SK-N-SH treated with all-trans-retinoic acid at 6 μM for 48 hours (cell line): ENCODE measurements around the gene DTNA.

ENCODE experiments used
- ATAC-seq: fragments of 200-7000 bp; cut with Tn5 transposase; 3 replicates; pipeline ENCODE4 v1.9.1; 2020; ENCODE audit warnings: mild to moderate bottlenecking, moderate library complexity
- ARNTL ChIP-seq: fragments of 450-650 bp; formaldehyde crosslinking; IDR thresholded peaks from 2 replicates; pipeline ENCODE4 v1.5.0; 2020; ENCODE audit warnings: low read depth, mild to moderate bottlenecking, moderate library complexity, borderline replicate concordance
- BACH2 ChIP-seq: fragments of 250-450 bp; sonication (Bioruptor Pico); IDR thresholded peaks from 2 replicates; pipeline ENCODE4 v1.9.0; 2021; ENCODE audit warnings: mild to moderate bottlenecking, borderline replicate concordance
- CSDC2 ChIP-seq: fragments of 250-450 bp; sonication (Bioruptor Pico); IDR thresholded peaks from 2 replicates; pipeline ENCODE4 v1.5.0; 2020; ENCODE audit warnings: mild to moderate bottlenecking, moderate library complexity
- ESRRG ChIP-seq: fragments of 250-450 bp; sonication (Bioruptor Pico); IDR thresholded peaks from 2 replicates; pipeline ENCODE4 v1.6.1; 2021; ENCODE audit warnings: mild to moderate bottlenecking
- GLIS3 ChIP-seq: fragments of 250-450 bp; sonication (Bioruptor Pico); IDR thresholded peaks from 2 replicates; pipeline ENCODE4 v1.5.0; 2020; ENCODE audit warnings: mild to moderate bottlenecking, moderate library complexity
- ISL1 ChIP-seq: fragments of 250-450 bp; sonication (Bioruptor Pico); IDR thresholded peaks from 2 replicates; pipeline ENCODE4 v2.1.2; 2022; ENCODE audit warnings: mild to moderate bottlenecking, moderate library complexity
- PPARA ChIP-seq: fragments of 250-450 bp; sonication (Bioruptor Pico); IDR thresholded peaks from 2 replicates; pipeline ENCODE4 v1.5.0; 2020; ENCODE audit warnings: mild to moderate bottlenecking, borderline replicate concordance
- RARB ChIP-seq: fragments of 250-450 bp; sonication (Bioruptor Pico); IDR thresholded peaks from 2 replicates; pipeline ENCODE4 v1.8.0; 2021; ENCODE audit warnings: mild to moderate bottlenecking, moderate library complexity
- SNAI2 ChIP-seq: fragments of 250-450 bp; sonication (Bioruptor Pico); IDR thresholded peaks from 2 replicates; pipeline ENCODE4 v1.5.0; 2020; ENCODE audit warnings: mild to moderate bottlenecking, moderate library complexity
- TCF4 ChIP-seq: fragments of 250-450 bp; sonication (Bioruptor Pico); IDR thresholded peaks from 2 replicates; pipeline ENCODE4 v1.8.0; 2021; ENCODE audit warnings: mild to moderate bottlenecking, moderate library complexity, borderline replicate concordance
- TOX ChIP-seq: fragments of 250-450 bp; sonication (Bioruptor Pico); IDR thresholded peaks from 2 replicates; pipeline ENCODE4 v1.8.0; 2021; ENCODE audit warnings: mild to moderate bottlenecking, moderate library complexity, borderline replicate concordance
- ZC3H10 ChIP-seq: fragments of 250-450 bp; sonication (Bioruptor Pico); IDR thresholded peaks from 2 replicates; pipeline ENCODE4 v1.5.1; 2021; ENCODE audit warnings: mild to moderate bottlenecking, moderate library complexity
- ZFP3 ChIP-seq: fragments of 250-450 bp; sonication (Bioruptor Pico); IDR thresholded peaks from 2 replicates; pipeline ENCODE4 v1.5.0; 2020; ENCODE audit warnings: mild to moderate bottlenecking, moderate library complexity
- ZFP30 ChIP-seq: fragments of 450-650 bp; formaldehyde crosslinking; IDR thresholded peaks from 2 replicates; pipeline ENCODE4 v1.5.0; 2022; ENCODE audit warnings: mild to moderate bottlenecking, moderate library complexity
- ZNF565 ChIP-seq: fragments of 450-650 bp; formaldehyde crosslinking; conservative IDR thresholded peaks from 2 replicates; pipeline ENCODE4 v1.5.0; 2020; ENCODE audit warnings: low read depth, mild to moderate bottlenecking, moderate library complexity
- ZNF8 ChIP-seq: fragments of 450-650 bp; formaldehyde crosslinking; IDR thresholded peaks from 2 replicates; pipeline ENCODE4 v1.5.0; 2020; ENCODE audit warnings: mild to moderate bottlenecking, moderate library complexity
- TF ChIP-seq, protein P1 (sequence below): fragments of 250-450 bp; sonication (Bioruptor Pico); IDR thresholded peaks from 2 replicates; pipeline ENCODE4 v1.5.0; 2020; ENCODE audit warnings: mild to moderate bottlenecking, moderate library complexity
- TF ChIP-seq, protein P2 (sequence below): fragments of 250-450 bp; sonication (Bioruptor Pico); IDR thresholded peaks from 2 replicates; pipeline ENCODE4 v1.8.0; 2020; ENCODE audit warnings: mild to moderate bottlenecking, moderate library complexity, borderline replicate concordance
- TF ChIP-seq, protein P3 (sequence below): fragments of 250-450 bp; sonication (Bioruptor Pico); IDR thresholded peaks from 2 replicates; pipeline ENCODE4 v1.5.1; 2020; ENCODE audit warnings: low read depth, mild to moderate bottlenecking, moderate library complexity
- TF ChIP-seq, protein P4 (sequence below): fragments of 250-450 bp; sonication (Bioruptor Pico); IDR thresholded peaks from 2 replicates; pipeline ENCODE4 v1.8.0; 2021; ENCODE audit warnings: low read depth, mild to moderate bottlenecking, moderate library complexity, borderline replicate concordance

Gene DTNA

DNA sequence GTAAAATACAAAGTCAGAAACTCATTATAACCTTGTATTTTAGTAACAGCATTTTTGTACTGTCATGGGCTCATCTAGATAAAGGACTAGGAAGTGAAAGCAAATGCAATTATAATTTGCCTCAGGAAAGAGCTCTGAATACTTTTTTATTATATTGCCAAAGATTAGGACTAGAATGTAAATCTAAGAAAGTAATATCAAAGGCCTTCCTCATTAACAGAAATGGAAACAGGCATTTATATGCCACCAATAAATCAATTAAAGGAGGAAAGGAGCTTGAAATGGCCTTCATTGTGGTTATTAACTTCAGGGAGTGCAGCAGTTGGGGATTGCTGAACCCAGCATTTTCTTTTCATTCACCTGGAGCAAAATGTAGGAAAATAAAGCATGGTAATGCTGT lies 39.6 kb downstream of the DTNA start:
- TF ChIP-seq, protein P1, sequence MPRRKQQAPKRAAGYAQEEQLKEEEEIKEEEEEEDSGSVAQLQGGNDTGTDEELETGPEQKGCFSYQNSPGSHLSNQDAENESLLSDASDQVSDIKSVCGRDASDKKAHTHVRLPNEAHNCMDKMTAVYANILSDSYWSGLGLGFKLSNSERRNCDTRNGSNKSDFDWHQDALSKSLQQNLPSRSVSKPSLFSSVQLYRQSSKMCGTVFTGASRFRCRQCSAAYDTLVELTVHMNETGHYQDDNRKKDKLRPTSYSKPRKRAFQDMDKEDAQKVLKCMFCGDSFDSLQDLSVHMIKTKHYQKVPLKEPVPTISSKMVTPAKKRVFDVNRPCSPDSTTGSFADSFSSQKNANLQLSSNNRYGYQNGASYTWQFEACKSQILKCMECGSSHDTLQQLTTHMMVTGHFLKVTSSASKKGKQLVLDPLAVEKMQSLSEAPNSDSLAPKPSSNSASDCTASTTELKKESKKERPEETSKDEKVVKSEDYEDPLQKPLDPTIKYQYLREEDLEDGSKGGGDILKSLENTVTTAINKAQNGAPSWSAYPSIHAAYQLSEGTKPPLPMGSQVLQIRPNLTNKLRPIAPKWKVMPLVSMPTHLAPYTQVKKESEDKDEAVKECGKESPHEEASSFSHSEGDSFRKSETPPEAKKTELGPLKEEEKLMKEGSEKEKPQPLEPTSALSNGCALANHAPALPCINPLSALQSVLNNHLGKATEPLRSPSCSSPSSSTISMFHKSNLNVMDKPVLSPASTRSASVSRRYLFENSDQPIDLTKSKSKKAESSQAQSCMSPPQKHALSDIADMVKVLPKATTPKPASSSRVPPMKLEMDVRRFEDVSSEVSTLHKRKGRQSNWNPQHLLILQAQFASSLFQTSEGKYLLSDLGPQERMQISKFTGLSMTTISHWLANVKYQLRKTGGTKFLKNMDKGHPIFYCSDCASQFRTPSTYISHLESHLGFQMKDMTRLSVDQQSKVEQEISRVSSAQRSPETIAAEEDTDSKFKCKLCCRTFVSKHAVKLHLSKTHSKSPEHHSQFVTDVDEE (CRISPR knock-in tag): no peak
- TF ChIP-seq, protein P2, sequence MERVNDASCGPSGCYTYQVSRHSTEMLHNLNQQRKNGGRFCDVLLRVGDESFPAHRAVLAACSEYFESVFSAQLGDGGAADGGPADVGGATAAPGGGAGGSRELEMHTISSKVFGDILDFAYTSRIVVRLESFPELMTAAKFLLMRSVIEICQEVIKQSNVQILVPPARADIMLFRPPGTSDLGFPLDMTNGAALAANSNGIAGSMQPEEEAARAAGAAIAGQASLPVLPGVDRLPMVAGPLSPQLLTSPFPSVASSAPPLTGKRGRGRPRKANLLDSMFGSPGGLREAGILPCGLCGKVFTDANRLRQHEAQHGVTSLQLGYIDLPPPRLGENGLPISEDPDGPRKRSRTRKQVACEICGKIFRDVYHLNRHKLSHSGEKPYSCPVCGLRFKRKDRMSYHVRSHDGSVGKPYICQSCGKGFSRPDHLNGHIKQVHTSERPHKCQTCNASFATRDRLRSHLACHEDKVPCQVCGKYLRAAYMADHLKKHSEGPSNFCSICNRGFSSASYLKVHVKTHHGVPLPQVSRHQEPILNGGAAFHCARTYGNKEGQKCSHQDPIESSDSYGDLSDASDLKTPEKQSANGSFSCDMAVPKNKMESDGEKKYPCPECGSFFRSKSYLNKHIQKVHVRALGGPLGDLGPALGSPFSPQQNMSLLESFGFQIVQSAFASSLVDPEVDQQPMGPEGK (CRISPR knock-in tag): no peak
- no peak for TF ChIP-seq ZNF8
- TF ChIP-seq ZFP3 (CRISPR knock-in tag): no peak
- TF ChIP-seq TOX (CRISPR knock-in tag): no peak
- no peak for TF ChIP-seq ARNTL
- no peak for TF ChIP-seq BACH2 (CRISPR knock-in tag)
- TF ChIP-seq TCF4: no peak
- TF ChIP-seq ZNF565: no peak
- no peak for TF ChIP-seq ZC3H10
- TF ChIP-seq SNAI2 (CRISPR knock-in tag): no peak
- ATAC-seq: no peak

DNA sequence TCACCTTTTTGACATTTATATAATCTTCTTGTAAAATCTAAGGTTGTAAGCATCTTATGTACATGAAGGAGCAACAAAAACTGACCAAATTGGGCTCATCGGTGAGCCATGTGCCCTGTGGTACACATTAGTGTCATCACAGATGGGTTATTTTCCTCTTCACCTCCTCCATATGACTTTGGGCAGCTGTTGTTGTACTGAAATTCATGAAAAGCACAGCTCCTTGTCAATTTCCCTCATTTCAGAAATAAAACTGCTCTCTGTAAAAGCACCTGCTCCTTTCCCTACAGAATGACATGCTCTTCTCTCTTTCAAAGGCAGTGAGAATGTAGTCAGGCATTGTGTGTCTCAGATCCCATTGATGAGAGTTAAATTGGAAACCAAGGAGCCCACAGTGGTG lies 42.0 kb downstream of the DTNA start:
- TF ChIP-seq ISL1 (CRISPR knock-in tag): no peak
- no peak for TF ChIP-seq ZFP30 (CRISPR knock-in tag)
- TF ChIP-seq ZNF565: no peak
- TF ChIP-seq, protein P2 (CRISPR knock-in tag): no peak
- no peak for ATAC-seq

DNA sequence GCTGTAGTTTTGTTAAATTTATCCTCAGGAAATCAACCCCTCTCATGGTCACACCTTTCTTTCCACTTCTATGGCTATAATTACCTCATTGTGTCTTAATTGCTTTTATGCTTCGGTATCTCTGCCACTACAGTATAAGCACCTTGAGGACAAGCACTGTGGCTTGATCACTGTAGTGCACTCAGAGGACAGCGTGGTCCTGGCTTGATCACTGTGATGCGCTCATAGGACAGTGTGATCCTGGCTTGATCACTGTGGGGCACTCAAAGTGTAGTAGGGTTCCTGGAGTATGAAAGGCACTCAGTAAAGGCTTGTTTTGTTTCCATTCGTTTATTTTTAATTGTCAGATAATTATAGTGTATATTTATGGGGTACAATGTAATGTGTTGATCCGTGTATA lies 44.2 kb downstream of the DTNA start:
- no peak for TF ChIP-seq ESRRG (CRISPR knock-in tag)
- TF ChIP-seq RARB (CRISPR knock-in tag): no peak
- no peak for TF ChIP-seq ZNF8
- TF ChIP-seq ZNF565: no peak
- no peak for TF ChIP-seq ZFP3 (CRISPR knock-in tag)
- no peak for TF ChIP-seq CSDC2 (CRISPR knock-in tag)
- TF ChIP-seq, protein P2 (CRISPR knock-in tag): no peak
- TF ChIP-seq, all 23 proteins: peak for 0
- no peak for ATAC-seq

DNA sequence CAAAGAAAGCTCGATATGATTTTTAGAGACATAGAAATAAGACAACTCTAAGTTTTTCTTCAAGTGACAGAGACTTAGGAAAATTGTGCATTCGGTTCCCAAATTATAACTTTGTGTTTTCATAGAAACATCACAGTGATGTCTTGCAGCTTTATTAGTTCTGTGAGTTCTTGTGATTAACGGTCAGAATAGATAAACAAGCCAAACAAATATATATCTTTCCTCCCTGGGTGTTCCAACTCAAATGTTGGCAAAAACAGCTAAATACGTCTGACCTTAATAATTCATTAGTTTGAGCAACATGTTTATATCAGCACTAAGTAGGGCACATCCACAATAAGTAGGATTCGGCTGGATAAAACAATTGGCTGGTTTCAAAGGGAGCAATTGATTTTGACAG lies 47.6 kb downstream of the DTNA start:
- no peak for TF ChIP-seq SNAI2 (CRISPR knock-in tag)
- TF ChIP-seq ZNF8: no peak
- TF ChIP-seq ESRRG (CRISPR knock-in tag): no peak
- TF ChIP-seq CSDC2 (CRISPR knock-in tag): no peak
- TF ChIP-seq GLIS3: no peak
- no peak for TF ChIP-seq TCF4
- TF ChIP-seq PPARA (CRISPR knock-in tag): no peak
- TF ChIP-seq ZC3H10: no peak
- no peak for TF ChIP-seq ZNF565
- TF ChIP-seq, protein P3, sequence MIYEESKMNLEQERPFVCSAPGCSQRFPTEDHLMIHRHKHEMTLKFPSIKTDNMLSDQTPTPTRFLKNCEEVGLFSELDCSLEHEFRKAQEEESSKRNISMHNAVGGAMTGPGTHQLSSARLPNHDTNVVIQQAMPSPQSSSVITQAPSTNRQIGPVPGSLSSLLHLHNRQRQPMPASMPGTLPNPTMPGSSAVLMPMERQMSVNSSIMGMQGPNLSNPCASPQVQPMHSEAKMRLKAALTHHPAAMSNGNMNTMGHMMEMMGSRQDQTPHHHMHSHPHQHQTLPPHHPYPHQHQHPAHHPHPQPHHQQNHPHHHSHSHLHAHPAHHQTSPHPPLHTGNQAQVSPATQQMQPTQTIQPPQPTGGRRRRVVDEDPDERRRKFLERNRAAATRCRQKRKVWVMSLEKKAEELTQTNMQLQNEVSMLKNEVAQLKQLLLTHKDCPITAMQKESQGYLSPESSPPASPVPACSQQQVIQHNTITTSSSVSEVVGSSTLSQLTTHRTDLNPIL: no peak
- no peak for TF ChIP-seq ARNTL
- TF ChIP-seq, protein P1 (CRISPR knock-in tag): no peak
- TF ChIP-seq, protein P4, sequence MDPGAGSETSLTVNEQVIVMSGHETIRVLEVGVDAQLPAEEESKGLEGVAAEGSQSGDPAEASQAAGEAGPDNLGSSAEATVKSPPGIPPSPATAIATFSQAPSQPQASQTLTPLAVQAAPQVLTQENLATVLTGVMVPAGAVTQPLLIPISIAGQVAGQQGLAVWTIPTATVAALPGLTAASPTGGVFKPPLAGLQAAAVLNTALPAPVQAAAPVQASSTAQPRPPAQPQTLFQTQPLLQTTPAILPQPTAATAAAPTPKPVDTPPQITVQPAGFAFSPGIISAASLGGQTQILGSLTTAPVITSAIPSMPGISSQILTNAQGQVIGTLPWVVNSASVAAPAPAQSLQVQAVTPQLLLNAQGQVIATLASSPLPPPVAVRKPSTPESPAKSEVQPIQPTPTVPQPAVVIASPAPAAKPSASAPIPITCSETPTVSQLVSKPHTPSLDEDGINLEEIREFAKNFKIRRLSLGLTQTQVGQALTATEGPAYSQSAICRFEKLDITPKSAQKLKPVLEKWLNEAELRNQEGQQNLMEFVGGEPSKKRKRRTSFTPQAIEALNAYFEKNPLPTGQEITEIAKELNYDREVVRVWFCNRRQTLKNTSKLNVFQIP: no peak
- no peak for TF ChIP-seq RARB (CRISPR knock-in tag)
- TF ChIP-seq, all 23 proteins: peak for 0
- ATAC-seq: no peak
